B cell (primary cell): ENCODE measurements around the gene DCPS.
"Not testable (repeated sequence)": the region's sequence is repeated elsewhere in the genome, so short reads cannot be mapped to it uniquely, and the experiment has no call there.

Experiments used
- EZH2 ChIP-seq: IDR thresholded peaks from 2 replicates; pipeline ENCODE4 v1.6.1; 2012; ENCODE audit warnings: borderline replicate concordance, low read depth, mild to moderate bottlenecking, moderate library complexity, low read length; ENCODE audit not compliant: insufficient read depth, poor library complexity, severe bottlenecking
- TF ChIP-seq, protein P1 (sequence below): fragments of 200-600 bp; IDR thresholded peaks from one replicate; pipeline ENCODE4 v1.8.0; 2022; ENCODE audit warnings: antibody characterized with exemption, mild to moderate bottlenecking

DNA sequence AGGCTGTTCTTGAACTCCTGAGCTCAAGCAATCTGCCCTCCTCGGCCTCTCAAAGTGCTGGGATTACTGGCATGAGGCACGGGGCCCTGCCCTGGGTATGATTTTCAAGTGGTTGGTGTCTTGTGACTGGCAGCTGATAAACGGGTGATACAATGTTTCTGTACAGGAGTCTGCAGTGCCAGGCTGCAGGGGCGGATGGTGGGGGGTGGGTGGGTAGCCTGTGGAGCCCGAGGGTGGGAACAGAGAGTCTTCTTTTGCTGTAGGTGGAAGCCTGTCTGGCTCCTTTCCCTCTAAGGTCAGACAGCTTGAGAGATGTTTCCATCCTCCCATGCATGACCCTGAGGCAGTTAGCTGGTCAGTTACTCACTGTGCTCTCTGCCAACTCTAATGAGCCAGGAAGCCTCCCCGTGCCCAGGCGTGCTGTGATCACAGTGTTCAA is 90.8 kb downstream of the DCPS start:
- TF ChIP-seq, protein P1, sequence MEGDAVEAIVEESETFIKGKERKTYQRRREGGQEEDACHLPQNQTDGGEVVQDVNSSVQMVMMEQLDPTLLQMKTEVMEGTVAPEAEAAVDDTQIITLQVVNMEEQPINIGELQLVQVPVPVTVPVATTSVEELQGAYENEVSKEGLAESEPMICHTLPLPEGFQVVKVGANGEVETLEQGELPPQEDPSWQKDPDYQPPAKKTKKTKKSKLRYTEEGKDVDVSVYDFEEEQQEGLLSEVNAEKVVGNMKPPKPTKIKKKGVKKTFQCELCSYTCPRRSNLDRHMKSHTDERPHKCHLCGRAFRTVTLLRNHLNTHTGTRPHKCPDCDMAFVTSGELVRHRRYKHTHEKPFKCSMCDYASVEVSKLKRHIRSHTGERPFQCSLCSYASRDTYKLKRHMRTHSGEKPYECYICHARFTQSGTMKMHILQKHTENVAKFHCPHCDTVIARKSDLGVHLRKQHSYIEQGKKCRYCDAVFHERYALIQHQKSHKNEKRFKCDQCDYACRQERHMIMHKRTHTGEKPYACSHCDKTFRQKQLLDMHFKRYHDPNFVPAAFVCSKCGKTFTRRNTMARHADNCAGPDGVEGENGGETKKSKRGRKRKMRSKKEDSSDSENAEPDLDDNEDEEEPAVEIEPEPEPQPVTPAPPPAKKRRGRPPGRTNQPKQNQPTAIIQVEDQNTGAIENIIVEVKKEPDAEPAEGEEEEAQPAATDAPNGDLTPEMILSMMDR = not testable (repeated sequence)
- not testable (repeated sequence) for TF ChIP-seq EZH2
